ENCODE results near the gene SCYGR2. TPM values are rescaled to one million over a fixed set of nuclear protein-coding genes. Genes with fewer than 3 reads are reported as not detected.
"Not testable (repeated sequence)": the region's sequence is repeated elsewhere in the genome, so short reads cannot be mapped to it uniquely, and the experiment has no call there.

The SCYGR2 gene
- polyA plus RNA-seq (2013), result not detected

GRCh38 chr2:227598835-227599503, at the start of gene SCYGR2:
Gene SCYGR2 (plus strand): TSS chr2:227598893. CDS start chr2:227598893, 0 bp downstream.
- H3K4me1 ChIP-seq (ENCODE audit: control extremely low read depth in 1 of 4, control insufficient read depth in 4 of 4, insufficient read depth in 4 of 4, low read length in 3 of 4); CTCF ChIA-PET; H3K36me3 ChIP-seq (ENCODE audit: control insufficient read depth in 4 of 4, insufficient read depth in 4 of 4, low read length in 3 of 4); POLR2A ChIA-PET; H3K27ac ChIP-seq (ENCODE audit: insufficient read depth in 1 of 2, low read depth in 1 of 2, low read length in 2 of 2, poor library complexity in 1 of 2, severe bottlenecking in 2 of 2); H3K4me3 ChIP-seq (ENCODE audit: control insufficient read depth in 1 of 7, extremely low read depth in 1 of 7, insufficient read depth in 4 of 7, low read depth in 2 of 7, low read length in 6 of 7); H3K9me3 ChIP-seq (ENCODE audit: control extremely low read depth in 1 of 5, control insufficient read depth in 4 of 5, insufficient read depth in 2 of 5, low read depth in 1 of 5, low read length in 4 of 5); DNase-seq; H3K27me3 ChIP-seq (replicated peaks in 2 of 5; ENCODE audit: control insufficient read depth in 4 of 5, insufficient read depth in 5 of 5, low read length in 4 of 5): not testable (repeated sequence)
- WGBS (ENCODE audit: insufficient coverage), result 100% methylated on average over 2 of the region's 16 CpGs

DNA sequence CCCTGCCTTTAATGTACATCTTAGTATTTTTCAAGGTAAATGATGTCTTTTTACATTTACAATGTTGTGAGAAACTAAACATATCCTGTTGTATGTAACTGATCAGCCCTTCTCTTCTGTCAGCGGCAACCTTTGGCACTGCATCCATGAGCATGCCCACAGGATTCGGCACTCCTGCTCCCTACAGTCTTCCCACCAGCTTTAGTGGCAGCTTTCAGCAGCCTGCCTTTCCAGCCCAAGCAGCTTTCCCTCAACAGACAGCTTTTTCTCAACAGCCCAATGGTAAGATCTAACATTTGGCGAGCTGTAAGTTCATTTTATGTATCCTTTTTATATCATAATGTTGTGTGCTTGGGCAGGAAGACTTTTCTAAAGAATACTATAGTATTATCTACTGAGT, 46.9 kb upstream of the SCYGR2 start:
- no peak overlapping the region for H3K27ac ChIP-seq (ENCODE audit: insufficient read depth in 1 of 2, low read depth in 1 of 2, low read length in 2 of 2, poor library complexity in 1 of 2, severe bottlenecking in 2 of 2)
- H3K9me3 ChIP-seq (ENCODE audit: control extremely low read depth in 1 of 5, control insufficient read depth in 4 of 5, insufficient read depth in 2 of 5, low read depth in 1 of 5, low read length in 4 of 5), result no peaks in the 10 kb centered on the region
- H3K27me3 ChIP-seq (replicated peaks in 2 of 5; ENCODE audit: control insufficient read depth in 4 of 5, insufficient read depth in 5 of 5, low read length in 4 of 5), result no peaks in the 10 kb centered on the region
- H3K4me3 ChIP-seq (ENCODE audit: control insufficient read depth in 1 of 7, extremely low read depth in 1 of 7, insufficient read depth in 4 of 7, low read depth in 2 of 7, low read length in 6 of 7), result no peak overlapping the region
- DNase-seq, result no peak
- peaks cover 7 to 36% (median 14%) of the 10 kb centered on the region in 4 experiments for H3K36me3 ChIP-seq (ENCODE audit: control insufficient read depth in 4 of 4, insufficient read depth in 4 of 4, low read length in 3 of 4)
- H3K4me1 ChIP-seq (ENCODE audit: control extremely low read depth in 1 of 4, control insufficient read depth in 4 of 4, insufficient read depth in 4 of 4, low read length in 3 of 4), result no peaks in the 10 kb centered on the region
- POLR2A ChIA-PET, result no interaction called here
- CTCF ChIA-PET, result interaction anchor here (1.0 kb wide), 1 partner anchor 77 kb away, joined by 3 read pairs; no protein-coding TSS in a partner anchor
- WGBS (ENCODE audit: insufficient coverage), result 100% methylated on average over 2 of the region's 3 CpGs

DNA sequence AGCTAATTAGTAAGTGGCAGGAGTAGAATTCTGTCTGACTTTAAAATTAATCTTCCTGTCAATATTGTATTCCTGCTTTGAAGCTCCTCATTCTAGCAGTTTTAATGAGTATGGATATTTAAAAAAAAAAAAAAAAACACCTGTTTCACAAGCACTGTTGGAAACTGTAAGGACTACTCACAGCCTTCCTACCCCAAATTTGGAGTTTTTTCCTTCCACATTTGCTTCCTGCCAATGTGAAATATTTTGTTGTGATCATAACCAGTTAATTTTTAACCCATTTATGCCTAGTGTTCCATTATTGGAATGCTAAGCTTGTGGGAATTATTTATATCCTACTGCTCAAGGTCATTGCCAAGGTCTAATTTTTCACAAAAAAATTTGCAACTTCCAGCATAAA, 36.1 kb upstream of the SCYGR2 start:
- no peaks in the 10 kb centered on the region for H3K4me1 ChIP-seq (ENCODE audit: control extremely low read depth in 1 of 4, control insufficient read depth in 4 of 4, insufficient read depth in 4 of 4, low read length in 3 of 4)
- H3K27me3 ChIP-seq (replicated peaks in 2 of 5; ENCODE audit: control insufficient read depth in 4 of 5, insufficient read depth in 5 of 5, low read length in 4 of 5), result no peaks in the 10 kb centered on the region
- no peak overlapping the region for H3K4me3 ChIP-seq (ENCODE audit: control insufficient read depth in 1 of 7, extremely low read depth in 1 of 7, insufficient read depth in 4 of 7, low read depth in 2 of 7, low read length in 6 of 7)
- peaks cover 0 to 2% (median 0%) of the 10 kb centered on the region in 4 experiments for H3K36me3 ChIP-seq (ENCODE audit: control insufficient read depth in 4 of 4, insufficient read depth in 4 of 4, low read length in 3 of 4)
- no peaks in the 10 kb centered on the region for H3K9me3 ChIP-seq (ENCODE audit: control extremely low read depth in 1 of 5, control insufficient read depth in 4 of 5, insufficient read depth in 2 of 5, low read depth in 1 of 5, low read length in 4 of 5)
- CTCF ChIA-PET, result no interaction called here
- DNase-seq, result no peak
- POLR2A ChIA-PET, result no interaction called here
- H3K27ac ChIP-seq (ENCODE audit: insufficient read depth in 1 of 2, low read depth in 1 of 2, low read length in 2 of 2, poor library complexity in 1 of 2, severe bottlenecking in 2 of 2), result no peak overlapping the region

DNA sequence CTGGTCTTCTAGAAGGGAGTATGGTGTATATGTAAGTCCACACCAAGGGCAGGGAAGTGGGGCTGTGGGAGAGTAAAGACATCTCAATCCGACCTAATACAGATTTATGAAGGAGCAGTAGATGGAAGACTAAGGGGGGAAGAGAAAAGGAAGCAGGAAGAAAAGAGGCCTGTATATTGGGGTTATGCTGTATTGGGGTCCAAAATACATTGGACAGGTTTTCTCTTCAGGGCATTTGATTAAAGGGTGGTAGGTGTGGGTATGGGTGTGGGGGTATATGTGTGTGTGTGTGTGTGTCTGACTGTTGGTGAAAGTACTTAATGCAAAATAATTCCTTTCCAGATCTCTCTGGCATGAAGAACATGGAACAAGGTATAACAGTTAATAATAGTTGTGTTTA, 33.6 kb upstream of the SCYGR2 start:
- Histone ChIP-seq H3K27ac (ENCODE audit: insufficient read depth in 1 of 2, low read depth in 1 of 2, low read length in 2 of 2, poor library complexity in 1 of 2, severe bottlenecking in 2 of 2) (no peak overlapping the region), H3K4me1 (ENCODE audit: control extremely low read depth in 1 of 4, control insufficient read depth in 4 of 4, insufficient read depth in 4 of 4, low read length in 3 of 4) (no peaks in the 10 kb centered on the region), H3K36me3 (ENCODE audit: control insufficient read depth in 4 of 4, insufficient read depth in 4 of 4, low read length in 3 of 4) (no peaks in the 10 kb centered on the region), H3K27me3 (replicated peaks in 2 of 5; ENCODE audit: control insufficient read depth in 4 of 5, insufficient read depth in 5 of 5, low read length in 4 of 5) (no peaks in the 10 kb centered on the region), H3K4me3 (ENCODE audit: control insufficient read depth in 1 of 7, extremely low read depth in 1 of 7, insufficient read depth in 4 of 7, low read depth in 2 of 7, low read length in 6 of 7) (no peak overlapping the region), H3K9me3 (ENCODE audit: control extremely low read depth in 1 of 5, control insufficient read depth in 4 of 5, insufficient read depth in 2 of 5, low read depth in 1 of 5, low read length in 4 of 5) (no peaks in the 10 kb centered on the region)
- 100% methylated on average over 1 of the region's 1 CpG for WGBS (ENCODE audit: insufficient coverage)
- ChIA-PET CTCF (interaction anchor here (0.6 kb wide), 1 partner anchor 93 kb away, joined by 3 read pairs; no protein-coding TSS in a partner anchor), POLR2A (no interaction called here)
- no peak for DNase-seq

DNA sequence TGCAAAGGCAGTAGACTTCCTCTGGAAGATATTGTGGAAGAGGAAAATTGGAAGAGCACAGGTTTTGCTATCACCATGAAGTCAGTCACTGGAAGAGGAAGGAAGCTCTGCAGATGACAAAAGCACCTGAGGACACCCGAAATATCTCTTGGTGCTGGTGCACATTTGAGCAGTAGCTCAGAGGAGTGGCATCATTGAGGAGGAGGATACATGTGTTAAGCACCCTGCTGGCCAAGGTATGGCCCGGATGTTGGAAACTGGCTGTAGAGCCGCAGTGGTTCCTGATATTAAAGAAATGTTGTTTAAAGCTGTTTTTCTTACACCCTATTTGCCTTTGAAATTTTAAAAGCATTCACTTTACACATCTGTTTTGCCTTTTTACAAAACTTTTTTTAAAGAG, 32.7 kb upstream of the SCYGR2 start:
- no peak for DNase-seq
- 57% methylated on average over 2 of the region's 3 CpGs for WGBS (ENCODE audit: insufficient coverage)
- Histone ChIP-seq H3K27me3 (replicated peaks in 2 of 5; ENCODE audit: control insufficient read depth in 4 of 5, insufficient read depth in 5 of 5, low read length in 4 of 5) (no peaks in the 10 kb centered on the region), H3K4me1 (ENCODE audit: control extremely low read depth in 1 of 4, control insufficient read depth in 4 of 4, insufficient read depth in 4 of 4, low read length in 3 of 4) (no peaks in the 10 kb centered on the region), H3K36me3 (ENCODE audit: control insufficient read depth in 4 of 4, insufficient read depth in 4 of 4, low read length in 3 of 4) (no peaks in the 10 kb centered on the region), H3K9me3 (ENCODE audit: control extremely low read depth in 1 of 5, control insufficient read depth in 4 of 5, insufficient read depth in 2 of 5, low read depth in 1 of 5, low read length in 4 of 5) (no peaks in the 10 kb centered on the region), H3K4me3 (ENCODE audit: control insufficient read depth in 1 of 7, extremely low read depth in 1 of 7, insufficient read depth in 4 of 7, low read depth in 2 of 7, low read length in 6 of 7) (no peak overlapping the region), H3K27ac (ENCODE audit: insufficient read depth in 1 of 2, low read depth in 1 of 2, low read length in 2 of 2, poor library complexity in 1 of 2, severe bottlenecking in 2 of 2) (no peak overlapping the region)
- POLR2A ChIA-PET, result no interaction called here
- CTCF ChIA-PET, result no interaction called here

DNA sequence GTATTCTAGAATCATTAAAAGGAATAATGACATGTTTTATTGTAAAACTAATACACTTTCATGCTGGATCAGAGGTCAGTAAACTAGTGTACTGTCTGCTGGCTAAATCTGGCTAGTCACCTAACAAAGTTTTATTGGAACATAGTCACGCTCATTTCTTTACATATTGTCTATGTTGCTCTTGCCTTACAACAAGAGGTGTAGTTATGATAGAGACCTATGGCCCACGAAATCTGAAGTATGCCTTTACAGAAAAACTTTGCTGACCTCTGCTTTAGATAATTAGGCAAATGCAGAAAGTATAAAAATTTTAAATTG, 29.9 kb upstream of the SCYGR2 start:
- ChIA-PET POLR2A (no interaction called here), CTCF (no interaction called here)
- Histone ChIP-seq H3K36me3 (ENCODE audit: control insufficient read depth in 4 of 4, insufficient read depth in 4 of 4, low read length in 3 of 4) (no peaks in the 10 kb centered on the region), H3K27ac (ENCODE audit: insufficient read depth in 1 of 2, low read depth in 1 of 2, low read length in 2 of 2, poor library complexity in 1 of 2, severe bottlenecking in 2 of 2) (no peak overlapping the region), H3K4me1 (ENCODE audit: control extremely low read depth in 1 of 4, control insufficient read depth in 4 of 4, insufficient read depth in 4 of 4, low read length in 3 of 4) (no peaks in the 10 kb centered on the region), H3K27me3 (replicated peaks in 2 of 5; ENCODE audit: control insufficient read depth in 4 of 5, insufficient read depth in 5 of 5, low read length in 4 of 5) (peaks cover 0 to under 1% (median 0%) of the 10 kb centered on the region in 5 experiments), H3K4me3 (ENCODE audit: control insufficient read depth in 1 of 7, extremely low read depth in 1 of 7, insufficient read depth in 4 of 7, low read depth in 2 of 7, low read length in 6 of 7) (no peak overlapping the region), H3K9me3 (ENCODE audit: control extremely low read depth in 1 of 5, control insufficient read depth in 4 of 5, insufficient read depth in 2 of 5, low read depth in 1 of 5, low read length in 4 of 5) (no peaks in the 10 kb centered on the region)
- no peak for DNase-seq
- WGBS (ENCODE audit: insufficient coverage), result 91% methylated on average over 1 of the region's 2 CpGs

DNA sequence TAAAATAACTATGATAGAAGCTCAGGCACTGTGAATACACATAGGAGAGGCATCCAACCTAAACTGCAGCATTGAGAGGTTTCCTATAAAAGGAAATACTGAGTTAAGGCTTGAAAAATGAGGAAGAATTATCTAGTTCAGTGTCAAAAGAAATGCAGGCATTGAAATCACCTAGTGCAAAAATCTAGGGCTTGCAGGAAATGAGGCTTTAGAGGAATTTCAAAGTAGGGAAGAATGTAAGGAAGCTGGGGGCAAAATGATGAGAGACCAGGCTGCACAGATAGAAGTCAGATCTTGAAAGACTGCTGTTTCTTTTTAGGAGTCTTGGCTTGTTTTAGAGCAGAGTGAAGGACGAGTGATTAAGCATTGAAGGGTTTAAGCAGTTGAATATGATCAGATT, 28.1 kb upstream of the SCYGR2 start:
- WGBS (ENCODE audit: insufficient coverage), result 60% methylated on average over 1 of the region's 1 CpG
- ChIA-PET CTCF (interaction anchor here (0.7 to 1.3 kb wide), 3 partner anchors 27 to 160 kb away, joined by 3 read pairs; no protein-coding TSS in a partner anchor), POLR2A (no interaction called here)
- DNase-seq, result no peak
- H3K9me3 ChIP-seq (ENCODE audit: control extremely low read depth in 1 of 5, control insufficient read depth in 4 of 5, insufficient read depth in 2 of 5, low read depth in 1 of 5, low read length in 4 of 5), result no peaks in the 10 kb centered on the region
- H3K4me1 ChIP-seq (ENCODE audit: control extremely low read depth in 1 of 4, control insufficient read depth in 4 of 4, insufficient read depth in 4 of 4, low read length in 3 of 4), result no peaks in the 10 kb centered on the region
- H3K36me3 ChIP-seq (ENCODE audit: control insufficient read depth in 4 of 4, insufficient read depth in 4 of 4, low read length in 3 of 4), result no peaks in the 10 kb centered on the region
- H3K27me3 ChIP-seq (replicated peaks in 2 of 5; ENCODE audit: control insufficient read depth in 4 of 5, insufficient read depth in 5 of 5, low read length in 4 of 5), result peaks cover 0 to 2% (median 0%) of the 10 kb centered on the region in 5 experiments
- no peak overlapping the region for H3K27ac ChIP-seq (ENCODE audit: insufficient read depth in 1 of 2, low read depth in 1 of 2, low read length in 2 of 2, poor library complexity in 1 of 2, severe bottlenecking in 2 of 2)
- H3K4me3 ChIP-seq (ENCODE audit: control insufficient read depth in 1 of 7, extremely low read depth in 1 of 7, insufficient read depth in 4 of 7, low read depth in 2 of 7, low read length in 6 of 7), result no peak overlapping the region
